Measurements from ENCODE around the gene ABHD14A. TPM values are rescaled to one million over a fixed set of nuclear protein-coding genes. Genes with fewer than 3 reads are reported as not detected.
A peak's percentile ranks its signal among the peaks of the same experiment; 100 is the strongest.

The ABHD14A gene
- polyA plus RNA-seq, 1 donor (not counting 4 experiments of a cell fraction or from before 2014, with no cell fraction given): 6.9 TPM

GRCh38 chr3:51997172-51997571 is 22.3 kb downstream of the ABHD14A start:
- no peaks in the 10 kb centered on the region for H3K27me3 ChIP-seq (ENCODE audit: control insufficient read depth, extremely low read depth, insufficient read depth, low read length)
- H3K27ac ChIP-seq (ENCODE audit: control insufficient read depth, insufficient read depth, low read length): no peak overlapping the region
- DNase-seq (ENCODE audit: low read depth, low spot score) (no peak), FAIRE-seq (no peak)
- no peak overlapping the region for H3K4me3 ChIP-seq (ENCODE audit: control insufficient read depth in 2 of 3, extremely low read depth in 1 of 3, insufficient read depth in 2 of 3, low read depth in 1 of 3, low read length in 3 of 3)
- peaks cover 3% of the 10 kb centered on the region for H3K9me1 ChIP-seq (ENCODE audit: control insufficient read depth, extremely low read depth, insufficient read depth, low read length)
- no peak for TF ChIP-seq CTCF (optimal IDR thresholded peaks at IDR 0.05 in 1 of 3, IDR thresholded peaks at IDR 0.05 in 1 of 3, conservative IDR thresholded peaks at IDR 0.05 in 1 of 3; ENCODE audit: extremely low read depth in 1 of 3, insufficient read depth in 2 of 3, low read length in 3 of 3)
- no peak for TF ChIP-seq EZH2 (IDR thresholded peaks at IDR 0.05; ENCODE audit: low read length)
- no peak overlapping the region for H3K4me2 ChIP-seq (ENCODE audit: control insufficient read depth, extremely low read depth, insufficient read depth, low read depth, low read length)
- no peaks in the 10 kb centered on the region for H3K9me3 ChIP-seq (ENCODE audit: control insufficient read depth, low read depth, low read length)
- peaks cover 9% of the 10 kb centered on the region for H4K20me1 ChIP-seq (ENCODE audit: control insufficient read depth, extremely low read depth, insufficient read depth, low read length)
- dilution Hi-C loops (cut with MboI; ENCODE audit: extremely low pct_ligation_motif_present, low sequenced_read_pairs): no loop called here
- H2AFZ ChIP-seq (ENCODE audit: control insufficient read depth, low read length): no peak overlapping the region
- peaks cover 30% of the 10 kb centered on the region for H3K79me2 ChIP-seq (ENCODE audit: control insufficient read depth, insufficient read depth, low read length)
- no peak overlapping the region for H3K9ac ChIP-seq (ENCODE audit: control insufficient read depth, extremely low read depth, insufficient read depth, low read length)
- H3K4me1 ChIP-seq (ENCODE audit: control insufficient read depth, extremely low read depth, insufficient read depth, low read length): peaks cover 29% of the 10 kb centered on the region
- peaks cover 20 to 24% of the 10 kb centered on the region in 2 experiments for H3K36me3 ChIP-seq (ENCODE audit: control insufficient read depth in 2 of 2, extremely low read depth in 1 of 2, insufficient read depth in 2 of 2, low read length in 2 of 2)

DNA sequence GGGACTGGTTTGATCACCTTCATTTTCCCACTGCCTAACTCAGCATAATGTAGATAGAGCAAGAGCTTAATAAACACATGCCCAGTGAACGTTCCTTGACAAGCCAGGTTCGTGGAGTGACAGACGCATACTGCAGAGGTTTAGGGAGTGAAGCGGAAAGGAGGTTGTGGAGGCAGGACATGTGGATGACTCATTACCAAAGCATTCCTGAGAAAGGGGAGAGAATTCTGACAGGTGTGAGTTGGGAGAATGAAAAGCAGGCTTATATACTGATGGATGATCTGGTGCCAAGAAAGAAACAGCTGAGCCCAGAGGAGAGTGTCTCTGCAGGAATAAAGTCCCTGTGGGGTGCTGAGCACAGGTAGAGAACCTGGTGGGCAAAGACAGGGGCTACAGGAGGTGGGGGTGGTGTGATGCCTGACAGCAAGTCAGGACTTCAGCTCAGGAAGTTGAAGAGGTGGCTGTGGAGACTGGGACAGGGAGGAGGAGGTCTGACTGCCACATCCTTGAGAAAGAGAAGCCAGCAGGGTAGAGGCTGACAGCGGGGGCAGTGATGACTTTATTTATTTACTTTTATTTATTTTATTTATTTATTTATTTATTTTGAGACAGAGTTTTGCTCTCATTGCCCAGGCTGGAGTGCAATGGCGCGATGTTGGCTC is 23.2 kb downstream of the ABHD14A start:
- Histone ChIP-seq H2AFZ (ENCODE audit: control insufficient read depth, low read length) (no peak overlapping the region), H3K27ac (ENCODE audit: control insufficient read depth, insufficient read depth, low read length) (no peak overlapping the region)

More for the DNA sequence above, 23.2 kb downstream of the ABHD14A start:
- H3K9ac ChIP-seq (ENCODE audit: control insufficient read depth, extremely low read depth, insufficient read depth, low read length): no peak overlapping the region
- TF ChIP-seq CTCF (optimal IDR thresholded peaks at IDR 0.05 in 1 of 3, IDR thresholded peaks at IDR 0.05 in 1 of 3, conservative IDR thresholded peaks at IDR 0.05 in 1 of 3; ENCODE audit: extremely low read depth in 1 of 3, insufficient read depth in 2 of 3, low read length in 3 of 3): no peak
- no peak for TF ChIP-seq EZH2 (IDR thresholded peaks at IDR 0.05; ENCODE audit: low read length)
- no peaks in the 10 kb centered on the region for H3K9me1 ChIP-seq (ENCODE audit: control insufficient read depth, extremely low read depth, insufficient read depth, low read length)
- dilution Hi-C loops (cut with MboI; ENCODE audit: extremely low pct_ligation_motif_present, low sequenced_read_pairs): no loop called here
- H3K9me3 ChIP-seq (ENCODE audit: control insufficient read depth, low read depth, low read length): no peaks in the 10 kb centered on the region
- peaks cover 4% of the 10 kb centered on the region for H4K20me1 ChIP-seq (ENCODE audit: control insufficient read depth, extremely low read depth, insufficient read depth, low read length)
- FAIRE-seq (peak; percentile 98), DNase-seq (ENCODE audit: low read depth, low spot score) (no peak)
- H3K27me3 ChIP-seq (ENCODE audit: control insufficient read depth, extremely low read depth, insufficient read depth, low read length): no peaks in the 10 kb centered on the region
- H3K4me1 ChIP-seq (ENCODE audit: control insufficient read depth, extremely low read depth, insufficient read depth, low read length): peaks cover 24% of the 10 kb centered on the region
- peaks cover 14 to 16% of the 10 kb centered on the region in 2 experiments for H3K36me3 ChIP-seq (ENCODE audit: control insufficient read depth in 2 of 2, extremely low read depth in 1 of 2, insufficient read depth in 2 of 2, low read length in 2 of 2)
- H3K79me2 ChIP-seq (ENCODE audit: control insufficient read depth, insufficient read depth, low read length): peaks cover 23% of the 10 kb centered on the region
- no peak overlapping the region for H3K4me3 ChIP-seq (ENCODE audit: control insufficient read depth in 2 of 3, extremely low read depth in 1 of 3, insufficient read depth in 2 of 3, low read depth in 1 of 3, low read length in 3 of 3)
- H3K4me2 ChIP-seq (ENCODE audit: control insufficient read depth, extremely low read depth, insufficient read depth, low read depth, low read length): peak overlapping the region; percentile 9

All from keratinocyte (primary cell).